ENCODE measurements around the gene LECT2. TPM values are rescaled to one million over a fixed set of nuclear protein-coding genes. Genes with fewer than 3 reads are reported as not detected.

LECT2 gene
- total and polyA plus RNA-seq, 10 of the 15 experiments (the other 5 are each of a cell fraction or from before 2014, with no cell fraction given) = not detected

GRCh38 chr5:135964670-135965320 is 10.0 kb upstream of the LECT2 start:
- ChIA-PET RAD21 (ENCODE audit: unreplicated experiment) (no interaction called here), POLR2A (no interaction called here), SMC1A (ENCODE audit: uncharacterized antibody, unreplicated experiment) (no interaction called here), CTCF (interaction anchor here (1.3 kb wide), 1 partner anchor 98 kb away, joined by 4 read pairs; no protein-coding TSS in a partner anchor)
- no peaks in the 10 kb centered on the region for H3K79me2 ChIP-seq (ENCODE audit: control insufficient read depth, insufficient read depth, low read length)
- H3K9me3 ChIP-seq (replicated peaks; ENCODE audit: control insufficient read depth, insufficient read depth, low read length) = no peaks in the 10 kb centered on the region
- no peak for DNase-seq (ENCODE audit: low read depth, low spot score)
- no peak overlapping the region for H3K4me2 ChIP-seq (ENCODE audit: control insufficient read depth, insufficient read depth)
- in situ Hi-C loops (cut with MboI) = no loop called here
- FAIRE-seq = no peak
- intact Hi-C loops (cut with micrococcal nuclease; ENCODE audit: unreplicated experiment) = no loop called here
- H3K27me3 ChIP-seq (replicated peaks in 1 of 2; ENCODE audit: control insufficient read depth in 2 of 2, insufficient read depth in 2 of 2, low read length in 1 of 2) = peaks cover 0 to 5% of the 10 kb centered on the region in 2 experiments; a peak in 1 of 4 replicates
- H3K9ac ChIP-seq (ENCODE audit: control insufficient read depth, insufficient read depth, low read length) = no peak overlapping the region
- no peaks in the 10 kb centered on the region for H4K20me1 ChIP-seq (ENCODE audit: control insufficient read depth, insufficient read depth)
- no peak overlapping the region for H3K27ac ChIP-seq (ENCODE audit: control insufficient read depth, insufficient read depth)
- H3K4me1 ChIP-seq (ENCODE audit: control insufficient read depth, insufficient read depth, low read length) = no peaks in the 10 kb centered on the region
- no peak overlapping the region for H2AFZ ChIP-seq (ENCODE audit: control insufficient read depth, low read depth, low read length)
- no peak overlapping the region for H3K4me3 ChIP-seq
- H3K36me3 ChIP-seq (ENCODE audit: control insufficient read depth in 2 of 2, insufficient read depth in 2 of 2, low read length in 1 of 2) = no peaks in the 10 kb centered on the region
- 6% methylated on average over 1 of the region's 1 CpG for WGBS (ENCODE audit: insufficient coverage, insufficient replicate concordance, low lambda C conversion rate, missing lambda C conversion rate)
- BruUV-seq (replicated peaks) = no TSS peak
- peak; percentile 45 for ATAC-seq
- TF ChIP-seq, protein P1, sequence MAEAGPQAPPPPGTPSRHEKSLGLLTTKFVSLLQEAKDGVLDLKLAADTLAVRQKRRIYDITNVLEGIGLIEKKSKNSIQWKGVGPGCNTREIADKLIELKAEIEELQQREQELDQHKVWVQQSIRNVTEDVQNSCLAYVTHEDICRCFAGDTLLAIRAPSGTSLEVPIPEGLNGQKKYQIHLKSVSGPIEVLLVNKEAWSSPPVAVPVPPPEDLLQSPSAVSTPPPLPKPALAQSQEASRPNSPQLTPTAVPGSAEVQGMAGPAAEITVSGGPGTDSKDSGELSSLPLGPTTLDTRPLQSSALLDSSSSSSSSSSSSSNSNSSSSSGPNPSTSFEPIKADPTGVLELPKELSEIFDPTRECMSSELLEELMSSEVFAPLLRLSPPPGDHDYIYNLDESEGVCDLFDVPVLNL (IDR thresholded peaks at IDR 0.05; ENCODE audit: low read depth, low read length) = no peak
- no peak for TF ChIP-seq ZBTB33 (IDR thresholded peaks at IDR 0.05)
- 0 out of 2 replicates have a peak, but pooled peaks have one; percentile 19 for TF ChIP-seq IKZF1 (conservative IDR thresholded peaks at IDR 0.05)
- no peak for TF ChIP-seq ZNF622 (IDR thresholded peaks at IDR 0.05)
- no peak for TF ChIP-seq RELA (IDR thresholded peaks at IDR 0.05; ENCODE audit: borderline replicate concordance, partially characterized antibody)
- no peak for TF ChIP-seq SUPT20H (IDR thresholded peaks at IDR 0.05; ENCODE audit: borderline replicate concordance, control insufficient read depth, low read depth, low read length)
- TF ChIP-seq, protein P2, sequence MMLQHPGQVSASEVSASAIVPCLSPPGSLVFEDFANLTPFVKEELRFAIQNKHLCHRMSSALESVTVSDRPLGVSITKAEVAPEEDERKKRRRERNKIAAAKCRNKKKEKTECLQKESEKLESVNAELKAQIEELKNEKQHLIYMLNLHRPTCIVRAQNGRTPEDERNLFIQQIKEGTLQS (IDR thresholded peaks at IDR 0.05; ENCODE audit: borderline replicate concordance, extremely low read depth, low read depth, low read length) = no peak
- TF ChIP-seq LARP7 (IDR thresholded peaks at IDR 0.05) = no peak
- TF ChIP-seq SPI1 (IDR thresholded peaks at IDR 0.05; ENCODE audit: borderline replicate concordance, insufficient read depth, low read depth, low read length) = peak; percentile 36; the same call in 1 of the 2 replicates
- TF ChIP-seq ZNF207 (IDR thresholded peaks at IDR 0.05; ENCODE audit: borderline replicate concordance) = no peak
- TF ChIP-seq SIX5 (IDR thresholded peaks at IDR 0.05; ENCODE audit: low read depth, low read length, severe bottlenecking) = no peak
- no peak for TF ChIP-seq BACH1 (IDR thresholded peaks at IDR 0.05; ENCODE audit: borderline replicate concordance)
- TF ChIP-seq, protein P3, sequence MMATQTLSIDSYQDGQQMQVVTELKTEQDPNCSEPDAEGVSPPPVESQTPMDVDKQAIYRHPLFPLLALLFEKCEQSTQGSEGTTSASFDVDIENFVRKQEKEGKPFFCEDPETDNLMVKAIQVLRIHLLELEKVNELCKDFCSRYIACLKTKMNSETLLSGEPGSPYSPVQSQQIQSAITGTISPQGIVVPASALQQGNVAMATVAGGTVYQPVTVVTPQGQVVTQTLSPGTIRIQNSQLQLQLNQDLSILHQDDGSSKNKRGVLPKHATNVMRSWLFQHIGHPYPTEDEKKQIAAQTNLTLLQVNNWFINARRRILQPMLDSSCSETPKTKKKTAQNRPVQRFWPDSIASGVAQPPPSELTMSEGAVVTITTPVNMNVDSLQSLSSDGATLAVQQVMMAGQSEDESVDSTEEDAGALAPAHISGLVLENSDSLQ (IDR thresholded peaks at IDR 0.05) = no peak
- TF ChIP-seq TARDBP (IDR thresholded peaks at IDR 0.05; ENCODE audit: borderline replicate concordance) = no peak
- no peak for TF ChIP-seq CHD2 (IDR thresholded peaks at IDR 0.05; ENCODE audit: borderline replicate concordance, low read depth, low read length)
- TF ChIP-seq RAD21 (IDR thresholded peaks at IDR 0.05; ENCODE audit: insufficient read depth, low read depth, low read length) = no peak
- 0 out of 2 replicates have a peak, but pooled peaks have one; percentile 35 for TF ChIP-seq DPF2 (IDR thresholded peaks at IDR 0.05)
- peak; percentile 27; the same call in 1 of the 2 replicates for TF ChIP-seq JUNB (IDR thresholded peaks at IDR 0.05)
